Measurements from ENCODE around the gene MGA.

Gene MGA

DNA sequence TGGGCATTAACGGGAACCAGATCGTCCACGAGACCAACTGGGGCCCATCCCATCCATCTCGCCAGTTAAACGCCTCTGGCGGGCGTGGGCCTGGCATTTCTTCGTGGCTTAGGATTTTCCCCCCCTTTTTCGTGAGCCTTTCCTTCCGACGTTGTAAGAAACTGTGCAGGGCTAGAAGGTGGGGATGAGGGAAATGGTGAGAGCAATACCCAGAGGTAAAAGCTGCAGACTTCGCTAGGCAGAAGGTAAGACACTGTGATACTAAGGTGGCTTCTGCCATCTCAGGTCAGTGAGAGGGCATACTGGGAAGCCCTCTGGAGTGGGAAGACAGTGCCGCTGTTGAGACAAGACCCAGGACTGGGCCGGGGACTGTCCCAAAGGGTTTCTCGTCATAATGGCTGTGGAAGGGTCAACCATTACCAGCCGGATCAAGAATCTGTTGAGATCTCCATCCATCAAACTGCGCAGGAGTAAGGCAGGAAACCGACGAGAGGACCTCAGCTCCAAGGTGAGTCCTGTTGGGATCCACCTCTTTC, 114.7 kb downstream of the MGA start:
- no peak for TF ChIP-seq POLR2A (IDR thresholded peaks at IDR 0.05; ENCODE audit: low read depth, low read length)
- DNase-seq (ENCODE audit: insufficient read length, low spot score) (no peak), FAIRE-seq (no peak)

DNA sequence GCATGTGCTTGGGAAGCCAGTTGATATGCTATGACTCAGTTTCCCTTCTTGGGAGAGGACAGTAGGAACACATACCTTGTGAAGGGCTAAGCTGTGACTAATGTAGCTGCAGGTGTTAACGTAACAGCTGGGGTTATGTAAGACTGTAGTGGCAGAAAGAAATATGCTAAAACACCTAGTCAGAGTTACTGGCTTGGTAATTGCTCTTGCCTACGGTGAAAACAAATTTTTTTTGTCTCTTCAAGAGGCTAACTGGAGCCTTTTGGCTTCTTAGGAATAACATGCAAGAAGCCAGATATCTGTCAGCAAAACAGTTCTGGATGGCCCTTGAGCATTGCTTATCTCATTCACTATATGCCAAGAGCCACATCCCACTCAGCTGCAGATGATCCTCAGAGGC, 115.4 kb downstream of the MGA start:
- DNase-seq (ENCODE audit: insufficient read length, low spot score) (no peak), FAIRE-seq (no peak)
- no peak for TF ChIP-seq POLR2A (IDR thresholded peaks at IDR 0.05; ENCODE audit: low read depth, low read length)

DNA sequence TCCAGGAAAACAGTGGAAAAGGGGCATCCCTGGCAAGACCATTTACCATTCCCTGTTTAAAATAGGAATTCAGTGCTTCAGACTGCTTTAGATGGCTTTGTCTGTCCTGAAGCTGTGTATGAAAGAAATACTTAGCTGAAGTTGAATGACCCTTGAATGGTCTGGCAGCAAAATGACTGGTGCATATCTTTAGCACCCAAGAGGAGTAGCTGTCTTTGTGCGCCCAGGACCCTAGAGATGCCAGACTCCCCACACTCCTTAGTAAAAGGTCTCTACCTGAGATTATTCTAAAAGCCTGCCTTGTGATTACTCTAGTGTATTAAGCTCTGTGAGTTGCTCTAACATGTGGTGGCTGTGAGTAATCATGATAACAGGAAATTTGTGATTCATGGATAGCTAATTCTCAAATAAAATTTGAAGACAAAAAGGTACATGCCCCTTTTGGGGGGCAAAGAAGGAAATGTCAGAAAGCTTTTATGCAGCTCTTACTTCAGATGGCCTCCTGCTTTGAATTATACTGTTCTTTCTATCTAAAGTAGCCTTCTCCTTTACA, 117.3 kb downstream of the MGA start:
- FAIRE-seq, result no peak
- TF ChIP-seq POLR2A (IDR thresholded peaks at IDR 0.05; ENCODE audit: low read depth, low read length), result no peak
- DNase-seq (ENCODE audit: insufficient read length, low spot score), result no peak

DNA sequence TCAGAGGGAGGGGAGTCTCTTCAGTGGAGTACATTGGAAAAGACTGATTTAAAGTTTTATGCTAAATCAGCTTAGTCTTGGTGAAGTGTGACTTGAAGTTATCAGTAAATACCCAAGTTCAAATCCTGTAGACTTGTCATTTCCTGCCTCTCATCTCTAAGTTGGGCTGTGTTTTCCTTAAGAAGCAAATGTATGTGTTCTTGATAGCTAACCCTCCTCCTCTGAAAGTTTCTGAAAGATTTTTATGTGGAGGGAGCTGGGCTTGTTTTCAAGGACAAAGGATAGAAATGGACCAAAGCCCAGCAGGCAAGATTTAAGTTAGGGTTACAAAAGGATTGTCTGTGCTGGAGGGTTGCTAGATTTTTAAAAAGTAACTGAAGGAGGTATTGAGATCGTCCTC, 118.3 kb downstream of the MGA start:
- DNase-seq (ENCODE audit: insufficient read length, low spot score) (no peak), FAIRE-seq (no peak)
- TF ChIP-seq POLR2A (IDR thresholded peaks at IDR 0.05; ENCODE audit: low read depth, low read length), result no peak

DNA sequence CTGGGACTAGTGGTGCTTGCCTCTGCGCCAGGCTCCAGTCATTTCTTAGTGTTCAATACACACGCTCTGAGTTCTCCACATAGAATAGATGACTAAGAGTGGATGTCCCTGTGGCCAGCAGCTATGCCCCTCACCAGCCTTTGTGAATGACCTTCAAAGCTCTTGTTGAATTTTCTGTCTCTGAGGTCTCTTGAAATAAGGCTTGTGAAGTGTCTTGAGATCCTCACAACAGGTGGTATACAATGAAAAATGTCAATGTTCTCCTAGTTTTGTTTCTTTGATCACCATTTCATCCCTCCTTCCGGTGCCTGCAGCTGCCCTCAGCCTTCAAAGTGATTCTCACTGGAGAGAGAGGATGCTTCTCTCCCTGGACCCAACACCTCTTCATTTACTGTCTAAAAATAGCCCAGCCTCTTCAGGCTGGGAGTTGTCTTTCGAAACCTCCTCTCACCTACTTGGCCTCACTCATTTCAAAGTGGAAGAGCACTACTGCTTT, 119.5 kb downstream of the MGA start:
- DNase-seq (ENCODE audit: insufficient read length, low spot score) (no peak), FAIRE-seq (no peak)
- TF ChIP-seq POLR2A (IDR thresholded peaks at IDR 0.05; ENCODE audit: low read depth, low read length), result no peak

DNA sequence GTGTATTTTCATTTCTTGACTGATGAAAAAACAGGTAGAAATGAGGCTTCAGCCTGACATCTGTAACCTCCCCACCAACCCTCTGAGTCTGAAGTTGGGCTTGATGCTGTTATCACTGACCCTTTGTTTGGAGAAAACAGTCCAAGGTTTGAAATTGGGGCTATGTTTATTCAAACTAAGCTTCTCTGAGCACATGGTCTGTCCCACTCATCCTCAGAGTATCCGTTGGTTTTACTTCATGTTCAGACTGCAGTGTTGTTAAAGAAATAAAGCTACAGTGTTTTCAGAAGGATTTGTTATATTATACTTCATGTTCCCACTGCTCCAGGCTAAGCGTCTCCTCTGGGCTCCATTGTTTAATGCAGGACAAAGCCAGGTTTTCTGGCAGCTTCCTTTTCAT, 120.1 kb downstream of the MGA start:
- no peak for FAIRE-seq
- no peak for DNase-seq (ENCODE audit: insufficient read length, low spot score)
- no peak for TF ChIP-seq POLR2A (IDR thresholded peaks at IDR 0.05; ENCODE audit: low read depth, low read length)

DNA sequence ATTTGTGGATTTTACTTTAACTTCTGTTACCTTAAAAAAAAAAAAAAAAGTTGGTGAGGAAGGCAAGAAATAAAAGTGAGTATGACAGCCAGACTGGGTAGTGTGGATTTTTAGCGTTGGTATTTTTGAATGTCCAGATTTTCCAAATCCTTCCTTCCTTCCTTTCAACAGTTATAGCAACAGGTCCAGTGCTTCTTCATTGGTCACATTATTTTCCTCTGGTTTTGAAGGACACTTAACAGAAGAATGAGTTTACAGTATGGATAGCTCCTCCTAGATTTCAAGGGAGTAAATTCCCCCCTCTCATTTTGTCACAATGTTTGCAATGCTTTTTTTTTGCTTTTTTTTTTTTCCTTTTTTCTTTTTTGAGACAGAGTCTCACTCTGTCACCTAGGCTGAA, 120.5 kb downstream of the MGA start:
- no peak for DNase-seq (ENCODE audit: insufficient read length, low spot score)
- FAIRE-seq, result no peak
- no peak for TF ChIP-seq POLR2A (IDR thresholded peaks at IDR 0.05; ENCODE audit: low read depth, low read length)

DNA sequence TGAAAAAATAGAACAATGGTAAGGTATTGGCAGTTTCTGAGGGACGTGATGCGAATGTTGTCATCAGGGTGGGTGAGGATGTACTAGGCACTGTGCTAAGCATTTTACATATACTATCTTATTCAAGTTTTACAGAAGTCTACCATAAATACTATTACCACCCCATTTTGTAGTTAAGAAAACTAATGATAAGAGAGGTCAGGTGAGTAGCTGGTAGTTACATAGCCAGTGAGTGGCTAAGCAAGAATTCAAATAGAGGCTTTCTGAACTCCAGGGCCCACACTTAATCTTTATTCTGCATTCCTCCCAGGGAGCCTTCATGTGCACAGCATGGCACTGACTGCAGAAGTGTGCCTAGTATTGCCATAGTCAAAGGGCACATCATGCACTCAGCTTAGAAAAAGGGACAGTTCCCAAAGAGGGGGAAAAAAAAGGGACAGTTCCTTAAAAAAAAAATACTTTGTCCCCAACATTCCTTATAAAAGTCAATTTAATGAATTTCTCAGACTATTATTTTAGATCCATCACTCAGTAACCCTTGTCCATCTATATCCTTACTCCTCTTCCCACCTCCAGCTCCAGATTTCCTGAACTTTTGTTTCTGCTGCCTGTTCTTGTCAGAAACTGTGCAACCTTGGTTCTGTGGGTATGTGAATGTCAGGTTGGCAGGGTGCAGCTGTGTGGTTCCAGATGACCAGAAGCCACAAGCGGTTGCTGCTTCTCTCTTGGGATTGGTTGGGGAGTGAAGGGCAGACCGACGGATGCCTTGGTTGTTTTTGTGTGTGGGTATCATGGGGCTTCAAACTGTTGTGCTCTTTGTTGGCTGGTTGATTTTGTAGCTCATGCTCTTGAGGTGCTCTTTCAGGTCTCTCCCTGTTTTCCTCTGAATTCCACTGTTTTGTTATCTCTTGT, 122.4 kb downstream of the MGA start:
- TF ChIP-seq POLR2A (IDR thresholded peaks at IDR 0.05; ENCODE audit: low read depth, low read length), result no peak
- peak; percentile 23 for FAIRE-seq
- no peak for DNase-seq (ENCODE audit: insufficient read length, low spot score)

DNA sequence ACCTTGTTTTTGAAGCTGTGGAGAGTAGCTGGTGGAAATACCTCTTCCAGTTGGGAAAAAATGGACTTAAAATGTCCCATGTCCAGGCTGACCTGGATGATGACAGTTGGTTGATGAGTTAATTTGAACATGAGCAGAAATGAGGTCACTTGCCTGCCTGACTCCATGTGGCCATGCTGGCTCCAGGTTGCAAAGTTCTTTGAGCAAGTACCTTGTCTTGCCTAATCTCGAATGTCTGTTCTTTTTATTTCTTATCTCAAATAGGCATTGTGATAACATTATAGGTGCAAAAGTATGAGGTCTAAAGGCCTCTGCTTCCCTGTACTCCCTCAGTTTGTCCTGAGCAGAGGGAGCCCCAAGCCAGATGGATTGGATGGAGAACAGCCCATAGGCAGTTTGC, 123.1 kb downstream of the MGA start:
- no peak for FAIRE-seq
- TF ChIP-seq POLR2A (IDR thresholded peaks at IDR 0.05; ENCODE audit: low read depth, low read length), result no peak
- no peak for DNase-seq (ENCODE audit: insufficient read length, low spot score)

DNA sequence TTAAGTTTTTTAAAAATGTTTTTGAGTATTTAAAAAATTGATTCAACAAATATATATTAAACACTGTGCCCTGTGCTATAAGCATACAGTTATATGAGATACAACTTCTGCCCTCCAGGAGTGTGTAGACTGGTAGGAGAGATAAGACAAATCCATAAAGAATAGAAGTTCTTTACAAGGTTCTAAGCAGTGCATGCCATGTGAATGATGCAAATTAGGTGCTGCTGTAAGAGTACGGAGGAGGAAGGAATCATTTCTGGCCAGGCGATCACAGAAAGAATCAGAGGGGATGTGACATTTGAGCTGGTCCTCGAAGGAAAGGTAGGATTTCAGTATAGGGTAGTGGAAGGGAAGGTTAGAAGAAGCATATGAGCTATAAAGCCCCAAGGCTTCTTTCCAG, 128.1 kb downstream of the MGA start:
- DNase-seq (ENCODE audit: insufficient read length, low spot score) (no peak), FAIRE-seq (no peak)
- no peak for TF ChIP-seq POLR2A (IDR thresholded peaks at IDR 0.05; ENCODE audit: low read depth, low read length)

DNA sequence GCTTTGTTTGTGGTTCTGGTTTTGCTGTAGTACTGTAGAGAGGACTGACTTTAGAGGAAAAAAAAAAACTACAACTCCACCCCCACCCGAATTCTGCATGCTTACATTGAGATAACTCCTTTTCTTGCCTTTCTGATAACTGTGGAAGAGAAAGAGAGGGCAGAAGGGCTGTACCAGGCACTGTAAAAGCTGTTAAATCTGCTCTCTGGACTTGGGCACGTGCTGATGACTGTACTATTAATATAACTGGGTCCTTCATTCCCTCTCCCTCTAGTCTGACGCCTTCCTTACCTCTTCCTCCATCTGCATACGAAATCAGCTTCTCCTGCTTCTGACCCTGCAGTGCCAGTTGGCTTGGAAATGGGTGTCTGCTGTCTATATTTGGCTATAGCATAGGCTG, 129.0 kb downstream of the MGA start:
- DNase-seq (ENCODE audit: insufficient read length, low spot score), result no peak
- FAIRE-seq, result no peak
- no peak for TF ChIP-seq POLR2A (IDR thresholded peaks at IDR 0.05; ENCODE audit: low read depth, low read length)

DNA sequence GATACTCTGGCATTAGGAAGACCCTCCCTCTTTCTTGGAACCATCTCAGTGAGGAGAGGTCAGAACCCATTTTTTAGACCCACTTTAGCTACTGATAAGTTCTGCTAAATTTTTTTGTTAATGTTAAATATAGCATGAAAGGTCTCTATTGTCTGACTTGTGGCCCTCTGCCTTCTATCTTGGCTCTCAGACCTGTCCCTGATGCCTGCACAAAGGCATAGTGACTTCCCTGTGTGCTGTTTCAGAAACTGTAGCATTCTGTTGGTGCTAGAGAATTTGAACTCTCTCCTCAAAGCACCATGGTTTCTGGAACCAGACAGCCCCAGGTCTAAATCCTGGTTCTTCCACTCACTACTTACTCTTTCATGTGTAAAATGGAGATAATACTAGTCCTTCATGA, 129.5 kb downstream of the MGA start:
- no peak for FAIRE-seq
- no peak for TF ChIP-seq POLR2A (IDR thresholded peaks at IDR 0.05; ENCODE audit: low read depth, low read length)

DNA sequence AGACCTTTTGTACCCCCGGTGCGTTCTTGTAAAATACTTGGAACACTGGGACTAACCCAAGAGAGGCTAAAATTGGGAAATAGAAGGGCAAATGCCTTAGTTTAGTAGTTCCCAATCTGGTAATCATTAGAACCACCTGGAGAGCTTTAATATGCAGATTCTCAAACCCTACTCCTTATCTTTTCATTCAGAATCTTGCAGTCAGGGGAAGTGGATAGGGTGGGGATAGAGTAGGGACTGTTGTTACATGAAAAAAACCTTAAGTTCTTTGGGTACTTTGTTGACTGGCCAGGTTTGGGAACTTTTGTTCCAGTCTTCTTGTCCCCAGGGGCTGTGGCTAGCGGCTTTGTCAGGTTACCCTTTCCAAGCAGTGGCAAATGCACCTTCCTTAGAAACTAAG, 130.0 kb downstream of the MGA start:
- DNase-seq (ENCODE audit: insufficient read length, low spot score) (no peak), FAIRE-seq (no peak)
- no peak for TF ChIP-seq POLR2A (IDR thresholded peaks at IDR 0.05; ENCODE audit: low read depth, low read length)

More for the DNA sequence above, 129.5 kb downstream of the MGA start:
- DNase-seq (ENCODE audit: insufficient read length, low spot score), result no peak

DNA sequence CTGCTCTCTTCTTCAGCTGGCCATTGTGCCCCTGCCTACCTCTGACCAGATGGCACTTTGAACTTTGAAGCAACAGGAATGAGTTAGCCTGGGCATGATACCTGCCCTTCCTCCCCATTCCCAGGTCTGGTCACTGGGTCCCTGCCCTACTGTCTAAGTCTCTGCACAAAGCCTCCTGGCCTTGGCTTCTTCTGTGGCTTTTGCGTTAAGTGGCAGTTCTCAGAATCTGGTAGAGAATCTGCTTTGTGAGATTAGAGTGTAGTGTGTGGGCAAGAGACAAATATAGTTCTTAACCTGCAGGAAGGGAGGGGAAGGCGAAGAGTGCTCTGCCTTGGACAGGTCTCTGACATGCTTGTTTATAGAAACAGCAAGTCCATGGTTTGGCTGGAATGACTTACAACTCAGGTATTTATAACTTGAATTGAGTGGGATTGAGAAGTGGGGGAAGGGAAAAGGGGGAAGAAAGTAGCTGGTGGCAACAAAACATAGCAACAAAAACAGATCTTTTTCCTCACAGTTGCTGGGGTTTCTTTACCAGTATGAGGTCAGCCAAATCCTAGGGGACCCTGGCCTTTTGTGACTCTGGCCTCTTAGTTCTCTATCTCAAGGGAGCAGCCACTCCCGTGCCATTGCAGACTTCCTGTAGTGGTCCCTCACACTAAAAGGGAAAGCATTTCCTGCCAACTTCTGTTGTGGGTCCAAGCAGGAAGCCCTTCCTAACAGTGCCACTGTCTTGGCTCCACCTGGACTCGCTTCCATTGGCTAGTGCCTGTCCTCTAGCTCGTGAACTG, 130.7 kb downstream of the MGA start:
- no peak for TF ChIP-seq POLR2A (IDR thresholded peaks at IDR 0.05; ENCODE audit: low read depth, low read length)
- DNase-seq (ENCODE audit: insufficient read length, low spot score), result peak; percentile 38
- FAIRE-seq, result no peak
